ENCODE measurements around the gene KAT7. TPM values are rescaled to one million over a fixed set of nuclear protein-coding genes. Genes with fewer than 3 reads are reported as not detected.
A peak's percentile ranks its signal among the peaks of the same experiment; 100 is the strongest.

KAT7 gene
- 49.0 and 64.0 TPM in 2 replicates for total RNA-seq (ENCODE audit: low replicate concordance)
- long read RNA-seq, full-length matches to known transcripts: 77 of 88 reads
- long read RNA-seq, partial matches to known transcripts: 4 of 88 reads
- long read RNA-seq, other reads (novel, unspliced or antisense): 7 of 88 reads

DNA sequence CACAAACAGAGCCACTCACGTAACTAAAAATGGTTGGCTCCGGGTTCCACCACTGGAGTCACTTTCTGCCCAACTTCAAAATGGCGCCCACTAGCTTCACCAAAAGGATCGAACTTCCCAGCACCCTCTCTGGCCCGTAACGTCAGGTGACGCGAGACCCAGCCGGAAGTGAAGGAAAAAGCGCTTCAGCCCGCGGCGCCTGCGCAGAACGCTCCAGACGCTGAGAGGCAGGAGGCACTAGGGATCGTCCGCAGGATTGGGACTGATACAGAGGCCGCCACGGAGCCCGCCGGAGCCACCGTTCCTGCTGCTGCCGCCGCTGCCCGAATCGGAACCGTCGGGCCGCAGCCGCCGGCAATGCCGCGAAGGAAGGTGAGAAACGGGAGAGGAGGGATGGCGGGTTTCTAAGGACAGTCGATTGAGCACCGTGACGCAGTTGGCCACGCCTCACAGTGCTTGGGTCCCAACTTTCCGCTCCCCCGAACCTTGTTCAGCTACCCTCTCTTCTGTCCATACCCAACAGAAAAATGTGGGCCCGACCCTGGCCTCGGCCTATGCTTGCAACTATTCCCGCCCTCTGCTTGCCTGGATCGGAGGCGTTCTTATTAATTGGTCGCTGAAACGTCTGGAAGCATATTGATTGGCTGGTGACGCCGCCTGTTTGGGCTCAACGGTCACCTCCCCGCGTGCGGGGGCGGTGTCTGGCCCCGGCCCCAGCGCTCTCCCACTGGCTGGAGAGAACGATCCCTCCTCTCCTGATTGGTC lies at the start of gene KAT7:
Gene KAT7, plus strand, starts transcription at position 204 of the 765 bp plus-strand sequence. Its CDS starts 154 bp downstream, at position 358.
- Mint-ChIP-seq H3K27ac (peak within 1 kb of the TSS; percentile 99), H3K9me3 (no peaks in the 10 kb centered on the region), H3K36me3 (peaks cover 12% of the 10 kb centered on the region), H3K27me3 (no peaks in the 10 kb centered on the region), H3K4me3 (peak within 1 kb of the TSS; percentile 98), H3K4me1 (ENCODE audit: unreplicated experiment) (peaks cover 27% of the 10 kb centered on the region)
- DNase-seq (ENCODE audit: extremely low spot score, unreplicated experiment): peak; percentile 98
- TF ChIP-seq, protein P1, sequence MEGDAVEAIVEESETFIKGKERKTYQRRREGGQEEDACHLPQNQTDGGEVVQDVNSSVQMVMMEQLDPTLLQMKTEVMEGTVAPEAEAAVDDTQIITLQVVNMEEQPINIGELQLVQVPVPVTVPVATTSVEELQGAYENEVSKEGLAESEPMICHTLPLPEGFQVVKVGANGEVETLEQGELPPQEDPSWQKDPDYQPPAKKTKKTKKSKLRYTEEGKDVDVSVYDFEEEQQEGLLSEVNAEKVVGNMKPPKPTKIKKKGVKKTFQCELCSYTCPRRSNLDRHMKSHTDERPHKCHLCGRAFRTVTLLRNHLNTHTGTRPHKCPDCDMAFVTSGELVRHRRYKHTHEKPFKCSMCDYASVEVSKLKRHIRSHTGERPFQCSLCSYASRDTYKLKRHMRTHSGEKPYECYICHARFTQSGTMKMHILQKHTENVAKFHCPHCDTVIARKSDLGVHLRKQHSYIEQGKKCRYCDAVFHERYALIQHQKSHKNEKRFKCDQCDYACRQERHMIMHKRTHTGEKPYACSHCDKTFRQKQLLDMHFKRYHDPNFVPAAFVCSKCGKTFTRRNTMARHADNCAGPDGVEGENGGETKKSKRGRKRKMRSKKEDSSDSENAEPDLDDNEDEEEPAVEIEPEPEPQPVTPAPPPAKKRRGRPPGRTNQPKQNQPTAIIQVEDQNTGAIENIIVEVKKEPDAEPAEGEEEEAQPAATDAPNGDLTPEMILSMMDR (conservative IDR thresholded peaks at IDR 0.05): no peak

DNA sequence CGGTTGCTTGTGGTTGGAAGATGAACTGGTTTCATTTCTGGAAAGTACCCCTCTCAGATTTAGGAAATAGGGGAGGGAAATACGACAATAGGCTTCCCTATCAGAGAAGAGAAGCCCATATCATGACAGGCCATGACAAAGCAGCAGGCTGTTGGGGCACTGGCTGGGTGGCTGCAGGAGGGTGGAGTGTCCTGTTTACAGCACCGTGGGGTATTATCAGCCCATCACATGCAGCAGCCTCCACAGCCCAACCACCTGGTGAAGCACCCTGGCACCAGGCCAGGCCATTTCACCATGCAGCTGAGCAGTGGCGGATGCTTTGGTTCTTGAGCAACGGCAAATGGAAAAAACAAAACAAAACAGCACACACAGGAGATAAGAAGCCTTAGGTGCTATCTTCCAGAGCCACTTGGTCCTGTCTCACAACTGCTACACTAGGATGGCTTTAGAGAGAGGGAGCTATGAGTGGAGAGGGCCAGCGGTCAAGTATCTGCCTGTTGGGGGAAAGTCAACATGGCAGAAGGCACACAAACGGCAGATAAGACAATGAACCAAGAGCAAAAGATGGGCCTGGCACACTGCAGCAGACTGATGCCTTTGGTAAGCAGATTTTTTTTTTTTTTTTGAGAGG lies 48.7 kb upstream of the KAT7 start:
- Mint-ChIP-seq H3K27ac (no peak overlapping the region), H3K27me3 (no peaks in the 10 kb centered on the region), H3K4me3 (no peak overlapping the region), H3K4me1 (ENCODE audit: unreplicated experiment) (peaks cover 13% of the 10 kb centered on the region), H3K36me3 (peaks cover 4% of the 10 kb centered on the region), H3K9me3 (no peaks in the 10 kb centered on the region)
- no peak for DNase-seq (ENCODE audit: extremely low spot score, unreplicated experiment)
- TF ChIP-seq, protein P1 (conservative IDR thresholded peaks at IDR 0.05): no peak

DNA sequence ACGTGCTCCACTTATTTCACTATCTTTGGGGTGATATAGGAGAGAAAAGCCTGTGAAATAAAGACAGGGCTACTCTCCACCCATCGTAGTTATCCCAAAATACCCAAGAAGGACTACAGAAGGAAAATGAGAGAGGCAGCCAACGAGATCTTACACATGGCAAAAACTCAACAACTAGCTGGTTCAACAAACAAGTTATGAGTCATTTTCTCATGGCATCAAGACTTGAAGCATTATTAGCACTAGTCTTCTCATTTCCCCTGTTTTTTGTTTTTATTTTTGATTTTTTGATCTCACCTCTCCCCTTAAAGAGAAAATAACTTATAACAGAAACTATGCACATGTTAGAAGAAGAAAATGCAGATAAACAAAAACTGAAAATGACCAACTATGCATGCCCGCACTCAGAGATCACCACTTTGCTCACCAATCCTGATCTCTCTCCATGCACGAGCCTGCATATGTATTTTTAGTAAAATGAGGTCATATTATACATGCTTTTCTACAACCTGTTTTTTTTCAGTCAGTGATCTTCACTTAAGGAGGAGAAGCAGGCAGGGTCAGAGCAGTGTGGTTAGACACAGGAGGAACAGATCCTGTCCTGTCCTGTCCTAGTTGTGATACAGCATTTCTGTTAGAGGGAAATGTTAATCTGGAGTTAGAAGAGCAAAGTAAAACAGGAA lies 47.3 kb upstream of the KAT7 start:
- Mint-ChIP-seq H3K36me3 (peaks cover 4% of the 10 kb centered on the region), H3K27ac (no peak overlapping the region), H3K27me3 (no peaks in the 10 kb centered on the region), H3K4me3 (no peak overlapping the region), H3K4me1 (ENCODE audit: unreplicated experiment) (peaks cover 13% of the 10 kb centered on the region), H3K9me3 (no peaks in the 10 kb centered on the region)
- DNase-seq (ENCODE audit: extremely low spot score, unreplicated experiment): no peak
- TF ChIP-seq, protein P1 (conservative IDR thresholded peaks at IDR 0.05): no peak

DNA sequence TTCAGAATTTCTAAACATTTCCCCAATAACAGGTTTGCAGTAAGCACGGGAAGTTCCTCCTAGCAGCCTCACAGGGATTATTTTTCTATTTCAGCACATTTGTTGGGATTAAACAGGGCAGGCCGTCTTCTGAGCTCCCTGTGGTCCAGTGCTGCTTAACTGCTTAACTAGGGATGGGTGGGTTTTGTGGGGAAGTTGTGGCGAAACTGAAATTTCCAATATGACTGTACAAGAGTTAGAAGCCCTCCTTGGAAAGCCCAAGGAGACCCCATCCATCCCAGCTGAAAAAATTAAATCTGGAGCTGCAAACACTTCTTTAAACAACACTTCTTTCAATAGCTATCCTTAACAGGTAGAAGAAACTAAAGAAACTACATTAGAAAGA lies 46.8 kb upstream of the KAT7 start:
- TF ChIP-seq, protein P1 (conservative IDR thresholded peaks at IDR 0.05): no peak
- H3K9me3 Mint-ChIP-seq: no peaks in the 10 kb centered on the region

DNA sequence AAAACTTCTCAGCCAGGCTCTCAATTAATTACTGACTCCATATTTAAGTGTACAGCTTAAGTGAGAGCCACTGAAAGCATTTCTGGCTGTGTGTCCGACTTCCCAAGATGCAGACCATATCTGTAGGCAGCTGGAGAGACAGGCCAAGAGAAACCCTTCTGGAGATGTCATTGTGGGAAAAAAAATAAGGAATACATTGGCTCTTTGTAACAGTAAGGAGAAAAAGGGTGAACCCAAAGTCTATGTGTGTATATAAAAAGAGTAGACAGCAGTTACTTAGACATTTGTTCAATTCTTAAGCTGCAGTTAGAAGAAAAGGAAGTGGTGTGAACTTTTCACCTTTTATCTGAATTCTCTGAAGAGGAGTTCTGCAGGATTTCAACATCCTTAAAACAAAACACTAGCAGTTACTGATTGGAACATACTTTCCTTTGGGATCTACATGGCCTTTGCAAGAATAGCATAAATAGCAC lies 46.3 kb upstream of the KAT7 start:
- Mint-ChIP-seq H3K4me1 (ENCODE audit: unreplicated experiment) (peaks cover 19% of the 10 kb centered on the region), H3K27ac (no peak overlapping the region), H3K27me3 (no peaks in the 10 kb centered on the region), H3K36me3 (peaks cover 4% of the 10 kb centered on the region), H3K9me3 (no peaks in the 10 kb centered on the region), H3K4me3 (no peak overlapping the region)
- TF ChIP-seq, protein P1 (conservative IDR thresholded peaks at IDR 0.05): no peak
- no peak for DNase-seq (ENCODE audit: extremely low spot score, unreplicated experiment)

More for the DNA sequence above, 46.8 kb upstream of the KAT7 start:
- H3K27ac Mint-ChIP-seq: no peak overlapping the region
- no peak for DNase-seq (ENCODE audit: extremely low spot score, unreplicated experiment)
- H3K36me3 Mint-ChIP-seq: peaks cover 4% of the 10 kb centered on the region
- H3K27me3 Mint-ChIP-seq: no peaks in the 10 kb centered on the region
- no peak overlapping the region for H3K4me3 Mint-ChIP-seq
- H3K4me1 Mint-ChIP-seq (ENCODE audit: unreplicated experiment): peaks cover 17% of the 10 kb centered on the region
